Gastrocnemius medialis (tissue), 4 donors: Measurements from ENCODE around the gene KCND3. TPM values are rescaled to one million over a fixed set of nuclear protein-coding genes. Genes with fewer than 3 reads are reported as not detected.

ENCODE experiments used
- ATAC-seq, 2 donors: fragments of 150-250 bp; one replicate each; pipeline ENCODE4 v1.9.1; 2016
- DNase-seq, 2 donors: peaks; one replicate each; pipeline ENCODE4 v3.0.0-alpha.2; 2019
- H3K27ac ChIP-seq, 4 donors: fragments of 200-600 bp; sonication (generic); 1 replicate in 1 of 4; 2 replicates in 3 of 4; pipeline ENCODE4 v1.5.1; 2016 to 2018; ENCODE audit warnings: mild to moderate bottlenecking in 2 of 4, moderate library complexity in 1 of 4
- H3K27me3 ChIP-seq, 3 donors: fragments of 200-600 bp; sonication (generic) in 2 of 3; 1 replicate in 1 of 3; 2 replicates in 2 of 3; pipeline versions ENCODE4 v1.5.1 to v1.6.0; 2016 to 2019; ENCODE audit warnings: mild to moderate bottlenecking in 1 of 3, moderate library complexity in 1 of 3
- H3K36me3 ChIP-seq, 2 donors: fragments of 200-600 bp; sonication (generic) in 1 of 2; one replicate each; pipeline ENCODE4 v1.5.1; 2017 to 2018
- H3K4me1 ChIP-seq, 2 donors: fragments of 200-600 bp; sonication (generic) in 1 of 2; one replicate each; pipeline ENCODE4 v1.5.1; 2016 to 2017; ENCODE audit warnings: mild to moderate bottlenecking in 2 of 2
- H3K4me3 ChIP-seq, 4 donors: fragments of 200-600 bp; sonication (generic) in 3 of 4; 1 replicate in 1 of 4; 2 replicates in 3 of 4; pipeline ENCODE4 v1.5.1; 2016 to 2019; ENCODE audit warnings: mild to moderate bottlenecking in 2 of 4
- H3K9me3 ChIP-seq, 3 donors: fragments of 200-600 bp; sonication (generic) in 2 of 3; 1 replicate in 1 of 3; 2 replicates in 2 of 3; pipeline ENCODE4 v1.5.1; 2016 to 2019
- POLR2A ChIP-seq, 2 donors: fragments of 450-650 bp; IDR thresholded peaks; one replicate each; pipeline ENCODE4 v1.6.1; 2017; ENCODE audit warnings: antibody characterized with exemption in 2 of 2, mild to moderate bottlenecking in 2 of 2, moderate library complexity in 2 of 2
- in situ Hi-C, 4 donors: fragments of 200-750 bp; cut with MboI; loops; one replicate each; pipeline versions ENCODE4 v1.15.0 to v1.8.0; 2017; ENCODE audit warnings: low sequenced_read_pairs in 4 of 4
- intact Hi-C: fragments of 100-400 bp; cut with DNase I; formaldehyde crosslinking; loops from one replicate; pipeline ENCODE4 v1.15.1; 2023; ENCODE audit warnings: low total_unique reads
- total RNA-seq, 4 donors: library from RNA; depleted of rRNA; stranded (reverse); fragments of >200 nt; gene quantifications; one replicate each; pipeline versions ENCODE4 v1.1.0 to v1.2.3, GENCODE V29; 2016
- TF ChIP-seq, protein P1 (sequence below), 5 experiments: fragments of 450-650 bp in 3 of 5; fragments of 200-600 bp in 2 of 5; sonication (generic) in 2 of 5; IDR thresholded peaks in 4 of 5; conservative IDR thresholded peaks in 1 of 5; 1 replicate in 4 of 5; 2 replicates in 1 of 5; pipeline ENCODE4 v1.5.1; 2016 to 2019; ENCODE audit warnings: antibody characterized with exemption in 5 of 5, mild to moderate bottlenecking in 3 of 5, moderate library complexity in 3 of 5

The KCND3 gene
- total RNA-seq, 4 donors from 2014 or later = 1.2 to 2.6 (median 1.5) TPM

DNA sequence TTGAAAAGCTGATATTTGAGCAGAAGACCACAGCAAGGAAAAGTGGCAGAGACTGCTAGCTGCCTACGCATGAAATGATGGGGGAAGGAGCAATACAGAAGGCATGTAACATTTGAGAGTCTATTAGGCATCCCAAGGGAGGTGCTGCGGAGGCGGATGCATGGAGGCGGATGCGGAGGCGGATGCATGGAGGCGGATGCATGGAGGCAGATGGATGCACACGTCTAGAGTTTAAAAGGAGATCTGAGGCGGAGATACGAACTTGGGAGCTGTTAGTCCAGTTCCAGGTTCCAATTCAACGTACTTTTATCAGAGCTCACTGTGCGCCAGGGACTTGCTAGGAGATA is 234.5 kb downstream of the KCND3 start:
- in situ Hi-C loops = loop anchor here in 3 of 4 donors (5.0 to 25.0 kb wide), 2 partner anchors 38 to 618 kb away; partner anchors contain the start of genes CEPT1 (in 2 of the 3) and DRAM2 (in 2 of the 3)
- peak overlapping the region; percentile 81 to 99 (median 92) for H3K4me3 ChIP-seq
- H3K36me3 ChIP-seq = peaks cover 0 to 9% of the 10 kb centered on the region in 2 donors
- intact Hi-C loops = loop anchor here (1.0 to 5.0 kb wide), 5 partner anchors 15 to 306 kb away; partner anchors contain the start of genes ATP5PB and WDR77
- DNase-seq (no peak), ATAC-seq (peak; percentile 13 to 15)
- peak overlapping the region; percentile 91 to 96 (median 92) for H3K27ac ChIP-seq
- H3K4me1 ChIP-seq = peaks cover 8 to 18% of the 10 kb centered on the region in 2 donors
- TF ChIP-seq, protein P1, sequence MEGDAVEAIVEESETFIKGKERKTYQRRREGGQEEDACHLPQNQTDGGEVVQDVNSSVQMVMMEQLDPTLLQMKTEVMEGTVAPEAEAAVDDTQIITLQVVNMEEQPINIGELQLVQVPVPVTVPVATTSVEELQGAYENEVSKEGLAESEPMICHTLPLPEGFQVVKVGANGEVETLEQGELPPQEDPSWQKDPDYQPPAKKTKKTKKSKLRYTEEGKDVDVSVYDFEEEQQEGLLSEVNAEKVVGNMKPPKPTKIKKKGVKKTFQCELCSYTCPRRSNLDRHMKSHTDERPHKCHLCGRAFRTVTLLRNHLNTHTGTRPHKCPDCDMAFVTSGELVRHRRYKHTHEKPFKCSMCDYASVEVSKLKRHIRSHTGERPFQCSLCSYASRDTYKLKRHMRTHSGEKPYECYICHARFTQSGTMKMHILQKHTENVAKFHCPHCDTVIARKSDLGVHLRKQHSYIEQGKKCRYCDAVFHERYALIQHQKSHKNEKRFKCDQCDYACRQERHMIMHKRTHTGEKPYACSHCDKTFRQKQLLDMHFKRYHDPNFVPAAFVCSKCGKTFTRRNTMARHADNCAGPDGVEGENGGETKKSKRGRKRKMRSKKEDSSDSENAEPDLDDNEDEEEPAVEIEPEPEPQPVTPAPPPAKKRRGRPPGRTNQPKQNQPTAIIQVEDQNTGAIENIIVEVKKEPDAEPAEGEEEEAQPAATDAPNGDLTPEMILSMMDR (IDR thresholded peaks at IDR 0.05 in 4 of 5, conservative IDR thresholded peaks at IDR 0.05 in 1 of 5) = no peak
- no peak for TF ChIP-seq POLR2A (IDR thresholded peaks at IDR 0.05)
- H3K9me3 ChIP-seq = no peaks in the 10 kb centered on the region
- H3K27me3 ChIP-seq = no peaks in the 10 kb centered on the region

DNA sequence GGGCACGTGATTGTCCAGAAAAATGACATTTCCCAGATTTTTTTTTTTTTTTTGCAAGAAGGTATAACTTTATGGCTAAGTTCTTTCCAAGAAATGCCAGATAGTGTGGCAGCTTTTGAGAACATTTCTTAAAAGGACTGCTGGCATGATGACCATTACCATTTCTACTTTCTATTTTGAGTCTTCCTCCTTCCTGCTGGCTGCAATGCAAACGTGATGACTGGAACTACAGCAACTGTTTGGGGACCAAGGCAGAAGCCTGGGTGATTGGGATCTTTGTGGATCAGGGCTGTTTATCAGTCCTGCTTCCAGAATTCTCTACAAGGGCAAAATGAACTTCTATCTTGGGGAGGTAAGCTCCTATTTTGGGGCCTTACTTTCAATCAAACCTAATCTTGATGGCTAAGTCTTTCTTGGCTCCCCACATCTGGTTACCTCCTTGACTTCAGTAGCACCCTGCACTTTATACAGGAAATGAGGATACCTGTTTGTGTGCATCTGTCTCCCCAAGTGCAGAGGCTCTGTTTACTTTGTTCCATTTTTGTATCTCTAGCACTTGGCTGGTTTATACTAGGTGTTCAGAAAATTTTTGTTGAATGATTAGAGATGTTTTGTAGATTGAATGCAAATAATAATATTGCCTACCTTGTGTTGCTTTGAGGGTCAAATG is 237.4 kb downstream of the KCND3 start:
- no peak overlapping the region for H3K27ac ChIP-seq
- in situ Hi-C loops = loop anchor here in 2 of 4 donors (5.0 to 25.0 kb wide), 2 partner anchors 35 to 615 kb away; partner anchors contain the start of genes CEPT1 (in 2 of the 2) and DRAM2 (in 2 of the 2)
- no peak for DNase-seq
- H3K4me1 ChIP-seq = peaks cover 8 to 14% of the 10 kb centered on the region in 2 donors
- H3K36me3 ChIP-seq = no peaks in the 10 kb centered on the region
- H3K9me3 ChIP-seq = no peaks in the 10 kb centered on the region
- intact Hi-C loops = no loop called here
- no peak overlapping the region for H3K4me3 ChIP-seq
- H3K27me3 ChIP-seq = no peaks in the 10 kb centered on the region
- TF ChIP-seq, protein P1 (IDR thresholded peaks at IDR 0.05 in 4 of 5, conservative IDR thresholded peaks at IDR 0.05 in 1 of 5) = no peak
- TF ChIP-seq POLR2A (IDR thresholded peaks at IDR 0.05) = no peak
- no peak for ATAC-seq

DNA sequence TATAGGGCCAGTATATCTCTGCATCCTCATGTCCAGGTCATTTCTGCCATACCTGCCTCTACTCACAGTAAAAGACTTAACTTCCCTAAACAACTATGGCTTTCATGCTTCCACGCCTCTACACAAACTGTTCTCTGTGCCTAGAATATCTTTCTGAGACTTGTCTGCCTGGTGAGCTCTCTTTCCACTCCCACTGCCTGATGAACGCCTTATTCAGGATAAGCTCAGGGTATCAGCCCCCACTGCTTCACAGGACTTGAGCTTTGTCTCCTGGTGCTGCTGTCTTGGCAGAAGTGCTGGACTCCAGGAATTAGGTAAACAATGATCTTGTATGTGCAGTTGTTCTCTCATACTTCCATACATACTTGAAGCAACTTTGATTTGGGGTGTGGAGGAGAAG is 238.6 kb downstream of the KCND3 start:
- intact Hi-C loops (no loop called here), in situ Hi-C loops (loop anchor here in 2 of 4 donors (5.0 to 25.0 kb wide), 2 partner anchors 34 to 614 kb away; partner anchors contain the start of genes CEPT1 (in 2 of the 2) and DRAM2 (in 2 of the 2))
- H3K4me1 ChIP-seq = peaks cover 12 to 18% of the 10 kb centered on the region in 2 donors
- no peak overlapping the region for H3K27ac ChIP-seq
- no peak for ATAC-seq
- H3K36me3 ChIP-seq = no peaks in the 10 kb centered on the region
- DNase-seq = no peak
- no peak overlapping the region for H3K4me3 ChIP-seq
- H3K27me3 ChIP-seq = no peaks in the 10 kb centered on the region
- H3K9me3 ChIP-seq = no peaks in the 10 kb centered on the region
- TF ChIP-seq, protein P1 (IDR thresholded peaks at IDR 0.05 in 4 of 5, conservative IDR thresholded peaks at IDR 0.05 in 1 of 5) = no peak
- no peak for TF ChIP-seq POLR2A (IDR thresholded peaks at IDR 0.05)

DNA sequence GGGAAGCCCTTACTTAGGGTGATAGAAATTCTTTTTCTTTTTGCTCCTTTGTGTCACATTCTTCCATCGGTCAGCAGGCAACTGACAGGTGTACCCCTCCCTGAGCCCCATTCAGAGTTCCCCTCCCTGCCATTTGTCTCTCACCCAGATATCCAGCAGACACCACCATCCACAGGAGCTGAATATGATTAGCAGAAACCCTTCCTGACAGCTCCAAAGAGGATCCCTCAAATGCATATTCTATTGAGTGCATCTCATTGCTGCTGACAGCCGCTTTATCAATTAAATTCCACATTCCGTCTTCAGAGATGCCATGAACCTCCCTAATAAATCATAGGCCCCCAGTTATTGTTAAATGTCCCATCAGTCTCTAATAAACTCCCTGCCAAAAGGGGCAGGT is 239.8 kb downstream of the KCND3 start:
- Histone ChIP-seq H3K27me3 (no peaks in the 10 kb centered on the region), H3K4me1 (peaks cover 13 to 20% of the 10 kb centered on the region in 2 donors), H3K36me3 (no peaks in the 10 kb centered on the region), H3K9me3 (no peaks in the 10 kb centered on the region), H3K27ac (no peak overlapping the region), H3K4me3 (no peak overlapping the region)
- in situ Hi-C loops = loop anchor here in 2 of 4 donors (5.0 to 25.0 kb wide), 2 partner anchors 32 to 612 kb away; partner anchors contain the start of genes CEPT1 (in 2 of the 2) and DRAM2 (in 2 of the 2)
- intact Hi-C loops = no loop called here
- ATAC-seq (no peak), DNase-seq (no peak)
- TF ChIP-seq, protein P1 (IDR thresholded peaks at IDR 0.05 in 4 of 5, conservative IDR thresholded peaks at IDR 0.05 in 1 of 5) = no peak
- TF ChIP-seq POLR2A (IDR thresholded peaks at IDR 0.05) = no peak
